CD8-positive, alpha-beta memory T cell (primary cell): ENCODE results near the gene ANKRD63. TPM values are rescaled to one million over a fixed set of nuclear protein-coding genes. Genes with fewer than 3 reads are reported as not detected.

Source experiments
- CTCF ChIA-PET: fragments of 350-600 bp; sonication (Branson Sonifier 250); formaldehyde crosslinking; loops from one replicate; lab custom pipeline; 2021; ENCODE audit warnings: antibody characterized with exemption; lab: Charles Lee
- POLR2A ChIA-PET: fragments of 350-600 bp; sonication (Branson Sonifier 250); formaldehyde crosslinking; loops from one replicate; lab custom pipeline; 2021; ENCODE audit warnings: antibody characterized with exemption; lab: Charles Lee
- DNase-seq, 5 donors: peaks; one replicate each; pipeline versions ENCODE4 v3.0.0 to v3.0.0-alpha.2; 2020 to 2022; ENCODE audit warnings: mixed read lengths in 1 of 5
- H3K27ac ChIP-seq: one replicate; pipeline ENCODE4 v1.7.0; 2013; ENCODE audit warnings: low read depth, mild to moderate bottlenecking, low read length, moderate library complexity
- H3K27me3 ChIP-seq: 2 replicates; pipeline ENCODE4 v1.7.0; 2013; ENCODE audit warnings: low read length, mild to moderate bottlenecking; ENCODE audit not compliant: insufficient read depth, poor library complexity, severe bottlenecking
- H3K36me3 ChIP-seq: 2 replicates; pipeline ENCODE4 v1.7.0; 2013; ENCODE audit warnings: mild to moderate bottlenecking, low read length, moderate library complexity; ENCODE audit not compliant: insufficient read depth
- H3K4me1 ChIP-seq: 2 replicates; pipeline ENCODE4 v1.7.0; 2013; ENCODE audit warnings: mild to moderate bottlenecking, low read length, moderate library complexity; ENCODE audit not compliant: insufficient read depth
- H3K4me3 ChIP-seq: 2 replicates; pipeline ENCODE4 v1.7.0; 2013; ENCODE audit warnings: mild to moderate bottlenecking, low read length
- H3K9me3 ChIP-seq: 2 replicates; pipeline ENCODE4 v1.7.0; 2013; ENCODE audit warnings: mild to moderate bottlenecking, low read length
- H3K27ac Mint-ChIP-seq, 8 donors: one replicate each; pipeline ENCODE4 v1.8.0; 2020 to 2021; ENCODE audit warnings: mixed read lengths in 8 of 8, mild to moderate bottlenecking in 6 of 8, inconsistent platforms in 3 of 8, moderate library complexity in 3 of 8
- H3K27me3 Mint-ChIP-seq, 2 donors: one replicate each; pipeline ENCODE4 v1.8.0; 2020 to 2021; ENCODE audit warnings: mixed read lengths in 2 of 2, mild to moderate bottlenecking in 1 of 2, moderate library complexity in 1 of 2
- H3K36me3 Mint-ChIP-seq, 3 donors: one replicate each; pipeline ENCODE4 v1.8.0; 2020 to 2021; ENCODE audit warnings: mixed read lengths in 3 of 3, inconsistent platforms in 1 of 3, mild to moderate bottlenecking in 1 of 3
- H3K4me1 Mint-ChIP-seq, 3 donors: one replicate each; pipeline ENCODE4 v1.8.0; 2020 to 2021; ENCODE audit warnings: mixed read lengths in 3 of 3, inconsistent platforms in 1 of 3, mild to moderate bottlenecking in 1 of 3
- H3K4me3 Mint-ChIP-seq, 7 donors: one replicate each; pipeline ENCODE4 v1.8.0; 2020 to 2021; ENCODE audit warnings: mixed read lengths in 7 of 7, mild to moderate bottlenecking in 6 of 7, moderate library complexity in 4 of 7, inconsistent platforms in 2 of 7
- H3K9me3 Mint-ChIP-seq, 5 donors: one replicate each; pipeline ENCODE4 v1.8.0; 2020 to 2022; ENCODE audit warnings: mixed read lengths in 5 of 5, mild to moderate bottlenecking in 3 of 5, moderate library complexity in 2 of 5, inconsistent platforms in 1 of 5
- polyA plus RNA-seq: library from polyadenylated mRNA; unstranded; fragments of 300-500 nt; fragmentation: Illumina TruSeq; gene quantifications from one replicate; pipeline ENCODE4 v1.2.3, GENCODE V29; 2021
- total RNA-seq, 2 experiments: library from RNA; stranded (reverse); gene quantifications; one replicate each; pipeline ENCODE4 v1.2.3, GENCODE V29; 2021

ANKRD63 gene
- total and polyA plus RNA-seq, 3 experiments from 2014 or later, result not detected

DNA sequence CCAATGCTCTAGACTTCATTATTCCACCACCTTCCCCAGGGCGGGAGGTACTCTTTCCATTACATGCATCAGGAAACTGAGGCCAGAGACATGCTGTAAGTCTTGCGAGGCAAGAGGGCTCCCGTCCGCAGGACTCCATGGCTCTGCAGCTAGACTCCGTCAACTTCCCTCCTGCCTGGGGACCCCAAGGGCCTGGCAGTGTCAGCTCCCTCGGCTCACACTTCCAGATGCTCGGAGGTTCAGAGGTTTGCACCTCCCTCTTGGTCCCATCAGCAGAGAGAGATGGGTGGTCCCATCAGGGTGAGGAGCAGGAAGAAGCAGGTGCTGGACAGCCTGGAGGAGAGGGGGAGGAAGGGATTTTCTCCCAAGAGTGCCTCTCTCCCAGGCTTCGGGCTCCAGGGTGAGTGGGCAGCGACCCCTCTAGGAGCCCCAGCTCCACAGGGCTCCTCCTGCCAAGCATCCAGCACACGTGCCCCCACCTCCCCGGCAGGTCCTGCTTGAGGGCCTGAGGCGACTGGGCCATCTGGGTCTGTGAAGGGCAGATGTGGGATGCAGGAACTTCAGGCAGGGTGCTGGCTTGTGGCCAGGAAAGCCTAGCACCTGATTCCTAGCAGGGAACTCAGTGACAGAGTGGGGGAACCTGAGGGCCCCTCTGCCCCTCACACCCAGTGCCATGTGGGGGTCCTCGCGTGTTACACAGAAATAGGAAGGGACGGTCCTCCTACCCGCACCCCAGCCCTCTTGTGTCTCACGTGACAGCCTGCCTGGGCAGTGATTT, 34.7 kb downstream of the ANKRD63 start:
- Mint-ChIP-seq H3K4me3 (no peak overlapping the region), H3K36me3 (no peaks in the 10 kb centered on the region), H3K9me3 (no peaks in the 10 kb centered on the region), H3K4me1 (peaks cover 3 to 7% (median 4%) of the 10 kb centered on the region in 3 donors), H3K27ac (no peak overlapping the region), H3K27me3 (peaks cover 5 to 9% of the 10 kb centered on the region in 2 donors)
- no peak overlapping the region for H3K4me3 ChIP-seq
- no peaks in the 10 kb centered on the region for H3K4me1 ChIP-seq
- H3K27ac ChIP-seq, result no peak overlapping the region
- H3K27me3 ChIP-seq, result no peaks in the 10 kb centered on the region
- ChIA-PET CTCF (no interaction called here), POLR2A (no interaction called here)
- DNase-seq, result peak in 1 of 5 donors; percentile 31
- no peaks in the 10 kb centered on the region for H3K36me3 ChIP-seq
- H3K9me3 ChIP-seq, result no peaks in the 10 kb centered on the region

DNA sequence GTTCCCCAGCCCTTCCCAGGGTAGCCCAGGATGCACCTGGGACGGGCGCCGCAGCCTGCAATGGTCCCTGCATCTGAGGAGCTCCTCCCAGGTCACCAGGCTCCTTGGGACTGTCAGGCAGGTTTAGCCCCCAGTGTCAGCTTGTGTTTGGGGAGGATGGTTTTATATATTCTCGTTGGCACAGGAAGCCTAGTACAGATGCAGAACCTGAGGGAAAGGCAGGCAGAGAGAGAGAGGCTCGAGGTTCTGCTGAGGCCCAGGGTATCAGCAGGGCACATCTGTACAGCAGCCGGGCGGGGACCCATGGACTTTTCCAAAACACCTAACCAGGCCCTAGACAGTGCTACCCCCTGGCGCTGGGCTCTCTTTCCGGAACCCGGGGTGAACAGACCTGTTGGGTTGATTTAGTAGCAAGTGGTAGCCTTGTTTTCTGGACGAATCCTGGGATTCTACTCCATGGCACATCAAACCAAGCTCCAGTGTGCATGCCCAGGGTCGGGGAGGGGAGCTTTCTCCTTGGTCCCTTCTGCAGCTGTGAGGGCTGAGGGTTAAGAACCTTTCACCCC, 35.4 kb downstream of the ANKRD63 start:
- Mint-ChIP-seq H3K4me1 (peaks cover 0 to 3% (median 0%) of the 10 kb centered on the region in 3 donors), H3K27ac (no peak overlapping the region), H3K27me3 (peaks cover 5% of the 10 kb centered on the region in 2 donors), H3K36me3 (no peaks in the 10 kb centered on the region), H3K4me3 (peak overlapping the region in 1 of 7 donors; percentile 50), H3K9me3 (no peaks in the 10 kb centered on the region)
- no peak overlapping the region for H3K27ac ChIP-seq
- no peak for DNase-seq
- H3K4me3 ChIP-seq, result no peak overlapping the region
- H3K36me3 ChIP-seq, result no peaks in the 10 kb centered on the region
- H3K27me3 ChIP-seq, result no peaks in the 10 kb centered on the region
- no peaks in the 10 kb centered on the region for H3K4me1 ChIP-seq
- no peaks in the 10 kb centered on the region for H3K9me3 ChIP-seq
- CTCF ChIA-PET, result interaction anchor here (0.9 to 1.6 kb wide), 3 partner anchors 16 to 30 kb away, joined by 3 to 5 read pairs (median 3); no protein-coding TSS in a partner anchor
- POLR2A ChIA-PET, result no interaction called here

DNA sequence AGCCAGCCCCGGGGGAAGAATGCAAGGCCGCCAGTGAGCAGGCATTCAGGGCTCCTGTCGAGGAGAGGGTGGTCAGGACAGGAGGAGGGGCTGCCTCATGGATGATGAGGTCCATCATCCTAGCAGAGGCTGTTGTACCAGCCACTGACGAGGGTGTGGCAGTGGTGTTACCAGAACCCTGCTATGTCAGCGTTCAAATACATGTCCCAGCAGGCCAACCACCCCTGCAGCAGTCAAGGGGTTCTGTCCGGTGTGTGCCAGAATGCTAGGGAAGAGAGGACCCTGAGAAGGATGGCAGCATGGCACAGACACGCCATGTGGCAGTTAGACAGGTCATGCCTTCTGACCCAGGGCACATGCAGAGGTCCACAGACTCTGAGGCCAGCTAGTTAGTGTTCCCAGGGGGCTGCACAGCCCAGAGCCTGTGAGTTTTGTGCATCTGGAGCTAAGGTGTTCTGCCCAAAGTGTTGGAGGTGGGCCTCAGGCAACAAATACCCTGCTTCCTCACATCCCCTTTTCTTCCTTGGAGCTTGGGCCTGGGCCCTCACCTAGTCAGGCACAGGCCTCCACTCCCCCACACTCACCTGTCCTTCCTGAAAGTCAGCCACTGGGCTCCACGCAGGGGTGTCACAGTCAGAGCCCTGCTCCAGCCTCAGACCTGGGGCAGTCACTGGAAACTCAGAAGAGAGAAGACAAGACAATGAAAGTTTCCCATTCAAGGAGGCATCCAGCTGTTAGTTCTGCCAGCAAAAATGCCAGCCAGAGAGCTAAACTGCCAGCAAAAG, 36.2 kb downstream of the ANKRD63 start:
- CTCF ChIA-PET, result interaction anchor here (0.9 to 1.6 kb wide), 3 partner anchors 16 to 29 kb away, joined by 3 to 5 read pairs (median 3); no protein-coding TSS in a partner anchor
- H3K9me3 Mint-ChIP-seq, result no peaks in the 10 kb centered on the region
- no peak overlapping the region for H3K27ac ChIP-seq
- H3K27ac Mint-ChIP-seq, result peak overlapping the region in 2 of 8 donors; percentile 6 to 47
- no peaks in the 10 kb centered on the region for H3K36me3 ChIP-seq
- POLR2A ChIA-PET, result no interaction called here
- no peaks in the 10 kb centered on the region for H3K9me3 ChIP-seq
- H3K4me1 ChIP-seq, result no peaks in the 10 kb centered on the region
- H3K27me3 ChIP-seq, result no peaks in the 10 kb centered on the region
- no peak overlapping the region for H3K4me3 ChIP-seq
- no peaks in the 10 kb centered on the region for H3K36me3 Mint-ChIP-seq
- H3K4me3 Mint-ChIP-seq, result peak overlapping the region in 1 of 7 donors; percentile 68
- H3K4me1 Mint-ChIP-seq, result peaks cover 0 to 3% (median 0%) of the 10 kb centered on the region in 3 donors
- peak in 1 of 5 donors; percentile 30 for DNase-seq
- H3K27me3 Mint-ChIP-seq, result peaks cover 5% of the 10 kb centered on the region in 2 donors

DNA sequence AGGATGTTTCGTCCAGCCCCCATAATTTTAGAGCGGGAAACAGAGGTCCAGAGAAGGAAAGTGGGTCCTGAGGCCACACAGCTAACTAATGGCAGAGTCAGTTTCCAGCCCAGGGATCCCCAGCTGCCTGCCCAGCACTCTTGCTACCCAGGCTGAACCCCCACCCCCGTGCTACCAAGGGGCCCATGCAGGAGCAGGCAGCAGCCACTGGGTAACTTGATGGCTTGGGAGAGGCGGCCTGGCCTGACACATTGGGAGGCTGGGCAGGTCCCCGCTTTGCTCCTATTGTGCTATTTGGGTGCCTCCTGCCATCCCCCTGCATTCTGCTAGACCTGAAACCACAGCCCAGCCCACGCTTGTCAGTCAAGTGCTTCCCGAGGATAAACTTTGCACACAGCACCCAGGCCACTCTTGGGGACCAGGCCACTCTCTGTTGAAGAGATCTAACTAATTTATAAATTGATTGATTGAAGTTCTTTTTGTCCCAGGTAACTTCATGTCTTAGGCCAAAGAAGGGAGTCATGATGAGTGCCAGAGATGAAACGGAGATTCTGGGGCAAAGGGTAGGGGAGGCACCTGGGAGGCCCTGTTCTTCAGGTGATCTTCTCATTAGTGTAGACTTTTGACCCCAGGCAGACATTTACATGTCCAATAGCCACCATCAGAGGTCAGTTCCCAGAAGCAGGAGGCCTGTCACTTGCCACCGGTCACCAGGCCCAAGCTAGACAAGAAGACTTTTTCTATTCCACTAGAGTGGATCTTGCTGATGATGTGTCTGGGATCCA, 37.0 kb downstream of the ANKRD63 start:
- Mint-ChIP-seq H3K9me3 (no peaks in the 10 kb centered on the region), H3K4me1 (no peaks in the 10 kb centered on the region), H3K36me3 (no peaks in the 10 kb centered on the region), H3K4me3 (no peak overlapping the region), H3K27me3 (peaks cover 0 to 1% of the 10 kb centered on the region in 2 donors), H3K27ac (no peak overlapping the region)
- Histone ChIP-seq H3K4me3 (no peak overlapping the region), H3K4me1 (no peaks in the 10 kb centered on the region), H3K36me3 (no peaks in the 10 kb centered on the region), H3K27me3 (no peaks in the 10 kb centered on the region), H3K27ac (no peak overlapping the region), H3K9me3 (no peaks in the 10 kb centered on the region)
- CTCF ChIA-PET, result interaction anchor here (1.6 kb wide), 1 partner anchor 28 kb away, joined by 5 read pairs; no protein-coding TSS in a partner anchor
- POLR2A ChIA-PET, result no interaction called here
- no peak for DNase-seq

DNA sequence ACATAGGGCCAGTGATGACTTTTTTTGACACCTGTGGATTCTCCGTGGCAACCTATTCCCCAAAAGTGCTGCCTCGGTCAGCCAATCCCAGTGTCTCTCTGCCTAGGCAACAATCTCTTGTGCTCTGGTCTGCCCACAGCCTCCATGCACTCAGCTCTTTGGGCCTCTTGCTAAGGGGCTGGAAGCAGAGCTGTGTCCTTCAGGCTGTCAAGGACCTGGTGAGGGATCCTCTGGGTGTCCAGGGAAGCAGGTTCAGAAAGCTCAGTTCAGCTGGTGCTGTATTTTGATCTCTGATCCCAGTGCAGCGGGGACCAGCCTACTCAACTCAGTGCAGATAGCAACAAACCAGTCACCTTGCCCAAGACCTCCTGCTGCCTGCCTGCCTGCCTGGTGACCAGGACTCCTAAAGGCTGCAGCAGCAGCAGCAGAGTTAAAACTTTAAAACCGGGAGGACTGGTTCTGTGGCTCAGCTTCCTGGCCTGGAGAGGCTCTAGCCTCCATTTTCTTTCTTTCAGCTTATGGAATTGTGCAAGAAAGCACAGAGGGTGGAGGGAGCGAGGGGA, 37.8 kb downstream of the ANKRD63 start:
- Histone ChIP-seq H3K36me3 (no peaks in the 10 kb centered on the region), H3K9me3 (no peaks in the 10 kb centered on the region), H3K4me1 (no peaks in the 10 kb centered on the region), H3K27ac (no peak overlapping the region), H3K27me3 (no peaks in the 10 kb centered on the region), H3K4me3 (no peak overlapping the region)
- no peaks in the 10 kb centered on the region for H3K9me3 Mint-ChIP-seq
- POLR2A ChIA-PET, result no interaction called here
- peaks cover 2 to 3% of the 10 kb centered on the region in 2 donors for H3K27me3 Mint-ChIP-seq
- no peak overlapping the region for H3K4me3 Mint-ChIP-seq
- H3K4me1 Mint-ChIP-seq, result no peaks in the 10 kb centered on the region
- DNase-seq, result no peak
- H3K27ac Mint-ChIP-seq, result no peak overlapping the region
- no peaks in the 10 kb centered on the region for H3K36me3 Mint-ChIP-seq
- CTCF ChIA-PET, result no interaction called here

DNA sequence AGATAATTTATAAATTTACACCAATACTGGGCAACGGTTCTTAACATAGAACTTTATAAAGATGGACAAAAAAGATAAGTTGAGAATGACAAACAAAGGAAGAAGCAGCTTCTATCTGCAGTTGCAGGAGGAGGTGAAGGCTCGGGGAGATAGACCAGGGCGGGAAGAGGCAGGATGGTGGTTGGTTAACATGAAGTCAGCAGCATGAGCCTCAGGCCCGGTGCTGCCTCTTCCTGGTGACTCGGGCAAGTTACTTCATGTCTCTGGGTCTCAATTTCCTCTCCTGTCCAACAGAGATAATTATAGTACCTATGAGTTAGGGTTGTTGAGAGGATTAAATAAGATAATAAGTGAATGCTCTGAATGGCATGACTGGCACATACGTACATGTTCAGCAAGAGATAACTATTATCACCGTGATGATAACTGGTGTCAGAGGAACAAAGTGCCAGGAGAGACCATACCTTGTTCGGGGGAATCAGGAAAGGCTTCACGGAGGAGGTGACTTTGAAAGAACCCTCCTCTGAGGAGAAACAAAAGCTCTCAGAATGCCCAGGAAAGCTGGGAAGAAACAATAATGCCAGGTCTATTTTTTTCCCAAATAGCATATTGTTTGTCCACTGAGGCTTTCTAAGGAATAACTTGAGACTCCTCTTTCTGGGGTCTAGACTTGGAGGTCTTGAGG, 39.6 kb downstream of the ANKRD63 start:
- Histone ChIP-seq H3K4me1 (peaks cover 5% of the 10 kb centered on the region), H3K27ac (no peak overlapping the region), H3K9me3 (no peaks in the 10 kb centered on the region), H3K4me3 (no peak overlapping the region), H3K36me3 (no peaks in the 10 kb centered on the region), H3K27me3 (peaks cover 3% of the 10 kb centered on the region)
- no peak for DNase-seq
- Mint-ChIP-seq H3K9me3 (no peaks in the 10 kb centered on the region), H3K36me3 (peaks cover 0 to 2% (median 0%) of the 10 kb centered on the region in 3 donors), H3K4me3 (no peak overlapping the region), H3K27me3 (peaks cover 11 to 16% of the 10 kb centered on the region in 2 donors), H3K4me1 (peaks cover 0 to 13% (median 6%) of the 10 kb centered on the region in 3 donors), H3K27ac (no peak overlapping the region)
- ChIA-PET CTCF (interaction anchor here (1.0 to 1.4 kb wide), 2 partner anchors 26 to 31 kb away, joined by 4 read pairs; no protein-coding TSS in a partner anchor), POLR2A (no interaction called here)

DNA sequence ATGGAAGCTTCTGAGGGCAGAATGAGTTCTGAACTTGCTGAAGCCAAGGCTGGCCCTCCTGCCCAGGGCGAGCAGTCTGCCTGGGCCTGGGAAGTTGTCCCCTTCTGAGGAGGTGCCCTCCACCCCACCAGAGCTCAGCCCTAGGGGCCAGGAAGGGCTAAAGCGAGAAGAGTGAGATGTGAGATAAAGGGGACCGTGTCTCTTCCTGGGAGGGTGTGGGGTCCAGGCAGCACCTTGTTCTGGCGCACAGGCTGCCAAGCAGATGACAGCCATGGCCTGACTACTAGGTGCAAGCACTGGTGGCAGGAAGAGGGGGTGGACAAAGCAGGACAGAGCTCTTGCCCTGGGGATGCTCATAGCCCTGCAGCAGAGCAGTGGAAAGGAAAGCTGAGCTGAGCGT, 40.3 kb downstream of the ANKRD63 start:
- Histone ChIP-seq H3K27ac (no peak overlapping the region), H3K4me1 (peaks cover 5% of the 10 kb centered on the region), H3K36me3 (no peaks in the 10 kb centered on the region), H3K9me3 (no peaks in the 10 kb centered on the region), H3K4me3 (no peak overlapping the region), H3K27me3 (peaks cover 3% of the 10 kb centered on the region)
- peaks cover 2 to 15% (median 6%) of the 10 kb centered on the region in 3 donors for H3K4me1 Mint-ChIP-seq
- POLR2A ChIA-PET, result no interaction called here
- H3K27me3 Mint-ChIP-seq, result peaks cover 13 to 23% of the 10 kb centered on the region in 2 donors
- no peak overlapping the region for H3K27ac Mint-ChIP-seq
- CTCF ChIA-PET, result interaction anchor here (1.4 kb wide), 1 partner anchor 25 kb away, joined by 4 read pairs; no protein-coding TSS in a partner anchor
- no peak overlapping the region for H3K4me3 Mint-ChIP-seq
- H3K36me3 Mint-ChIP-seq, result peaks cover 0 to 2% (median 0%) of the 10 kb centered on the region in 3 donors
- no peaks in the 10 kb centered on the region for H3K9me3 Mint-ChIP-seq
- no peak for DNase-seq
